ENCODE data around the gene LRRC14B. TPM values are rescaled to one million over a fixed set of nuclear protein-coding genes. Genes with fewer than 3 reads are reported as not detected.

Gene LRRC14B
- total and polyA plus RNA-seq, 2 of the 13 experiments (the other 11 are each of a cell fraction or from before 2014, with no cell fraction given), result not detected

DNA sequence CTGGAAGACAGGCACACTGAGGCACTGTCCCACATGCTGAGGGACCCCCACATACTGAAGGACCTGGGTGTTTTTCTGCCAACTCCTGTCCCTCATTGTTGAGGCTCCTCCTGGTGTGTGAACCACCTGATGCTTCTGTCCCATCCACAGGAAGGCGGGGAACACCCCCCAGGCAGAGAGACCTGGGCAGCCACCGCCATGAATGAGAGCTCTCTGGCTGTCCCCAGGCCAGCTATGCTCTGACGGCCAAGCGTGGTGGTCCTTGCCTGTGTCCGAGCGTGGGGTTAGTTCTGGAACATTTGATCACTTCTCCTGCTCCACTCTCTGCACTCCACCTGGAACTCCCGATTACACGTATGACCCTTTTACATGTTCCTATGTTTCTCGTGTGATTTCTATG lies 11.9 kb upstream of the LRRC14B start:
- intact Hi-C loops (cut with micrococcal nuclease; ENCODE audit: unreplicated experiment) (no loop called here), in situ Hi-C loops (cut with HindIII; ENCODE audit: extremely low pct_ligation_motif_present, low pct_unique_long_range_greater_than_20kb) (no loop called here)
- no peak for FAIRE-seq
- CTCF ChIA-PET (ENCODE audit: low intra/inter-chr PET ratio, low total read pairs), result no interaction called here
- Histone ChIP-seq H3K9me3 (ENCODE audit: low read length) (no peaks in the 10 kb centered on the region), H3K9ac (ENCODE audit: insufficient read depth, low read depth, low read length) (no peak overlapping the region), H3K27me3 (ENCODE audit: control insufficient read depth in 1 of 2, insufficient read depth in 2 of 2, low read length in 2 of 2) (peaks cover 0 to 46% of the 10 kb centered on the region in 2 experiments), H2AFZ (ENCODE audit: low read length) (no peak overlapping the region), H3K27ac (ENCODE audit: extremely low read length, insufficient read depth, low read length) (no peak overlapping the region), H3K4me3 (replicated peaks in 1 of 3; ENCODE audit: insufficient read depth in 1 of 3, low read depth in 2 of 3, low read length in 3 of 3) (no peak overlapping the region), H3K4me2 (ENCODE audit: low read depth, low read length) (no peak overlapping the region), H3K4me1 (ENCODE audit: insufficient read depth, low read length) (no peaks in the 10 kb centered on the region), H3K79me2 (ENCODE audit: insufficient read depth, low read length) (no peaks in the 10 kb centered on the region), H4K20me1 (ENCODE audit: insufficient read depth, low read length) (no peaks in the 10 kb centered on the region), H3K36me3 (replicated peaks in 1 of 2; ENCODE audit: control insufficient read depth in 1 of 2, insufficient read depth in 2 of 2, low read length in 2 of 2) (no peaks in the 10 kb centered on the region)
- POLR2A ChIA-PET, result no interaction called here
- BruUV-seq (replicated peaks), result no TSS peak
- ATAC-seq, result no peak
- TF ChIP-seq ZNF737 (CRISPR knock-in tag; IDR thresholded peaks at IDR 0.05; ENCODE audit: borderline replicate concordance) (no peak), ZBTB38 (CRISPR knock-in tag; IDR thresholded peaks at IDR 0.05) (no peak), ZKSCAN8 (CRISPR knock-in tag; IDR thresholded peaks at IDR 0.05; ENCODE audit: borderline replicate concordance) (no peak), MXD4 (CRISPR knock-in tag; IDR thresholded peaks at IDR 0.05) (no peak), SALL2 (CRISPR knock-in tag; IDR thresholded peaks at IDR 0.05) (no peak), ZBTB3 (CRISPR knock-in tag; IDR thresholded peaks at IDR 0.05; ENCODE audit: borderline replicate concordance, low read depth) (no peak), ZBTB8A (CRISPR knock-in tag; IDR thresholded peaks at IDR 0.05; ENCODE audit: borderline replicate concordance, low read depth) (no peak), HOXD1 (CRISPR knock-in tag; IDR thresholded peaks at IDR 0.05) (no peak)
- TF ChIP-seq, protein P1, sequence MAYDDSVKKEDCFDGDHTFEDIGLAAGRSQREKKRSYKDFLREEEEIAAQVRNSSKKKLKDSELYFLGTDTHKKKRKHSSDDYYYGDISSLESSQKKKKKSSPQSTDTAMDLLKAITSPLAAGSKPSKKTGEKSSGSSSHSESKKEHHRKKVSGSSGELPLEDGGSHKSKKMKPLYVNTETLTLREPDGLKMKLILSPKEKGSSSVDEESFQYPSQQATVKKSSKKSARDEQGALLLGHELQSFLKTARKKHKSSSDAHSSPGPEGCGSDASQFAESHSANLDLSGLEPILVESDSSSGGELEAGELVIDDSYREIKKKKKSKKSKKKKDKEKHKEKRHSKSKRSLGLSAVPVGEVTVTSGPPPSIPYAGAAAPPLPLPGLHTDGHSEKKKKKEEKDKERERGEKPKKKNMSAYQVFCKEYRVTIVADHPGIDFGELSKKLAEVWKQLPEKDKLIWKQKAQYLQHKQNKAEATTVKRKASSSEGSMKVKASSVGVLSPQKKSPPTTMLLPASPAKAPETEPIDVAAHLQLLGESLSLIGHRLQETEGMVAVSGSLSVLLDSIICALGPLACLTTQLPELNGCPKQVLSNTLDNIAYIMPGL (CRISPR knock-in tag; IDR thresholded peaks at IDR 0.05; ENCODE audit: borderline replicate concordance in 1 of 2, low read depth in 1 of 2), result no peak
- TF ChIP-seq, protein P2, sequence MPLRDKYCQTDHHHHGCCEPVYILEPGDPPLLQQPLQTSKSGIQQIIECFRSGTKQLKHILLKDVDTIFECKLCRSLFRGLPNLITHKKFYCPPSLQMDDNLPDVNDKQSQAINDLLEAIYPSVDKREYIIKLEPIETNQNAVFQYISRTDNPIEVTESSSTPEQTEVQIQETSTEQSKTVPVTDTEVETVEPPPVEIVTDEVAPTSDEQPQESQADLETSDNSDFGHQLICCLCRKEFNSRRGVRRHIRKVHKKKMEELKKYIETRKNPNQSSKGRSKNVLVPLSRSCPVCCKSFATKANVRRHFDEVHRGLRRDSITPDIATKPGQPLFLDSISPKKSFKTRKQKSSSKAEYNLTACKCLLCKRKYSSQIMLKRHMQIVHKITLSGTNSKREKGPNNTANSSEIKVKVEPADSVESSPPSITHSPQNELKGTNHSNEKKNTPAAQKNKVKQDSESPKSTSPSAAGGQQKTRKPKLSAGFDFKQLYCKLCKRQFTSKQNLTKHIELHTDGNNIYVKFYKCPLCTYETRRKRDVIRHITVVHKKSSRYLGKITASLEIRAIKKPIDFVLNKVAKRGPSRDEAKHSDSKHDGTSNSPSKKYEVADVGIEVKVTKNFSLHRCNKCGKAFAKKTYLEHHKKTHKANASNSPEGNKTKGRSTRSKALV (CRISPR knock-in tag; IDR thresholded peaks at IDR 0.05), result no peak
- TF ChIP-seq, protein P3, sequence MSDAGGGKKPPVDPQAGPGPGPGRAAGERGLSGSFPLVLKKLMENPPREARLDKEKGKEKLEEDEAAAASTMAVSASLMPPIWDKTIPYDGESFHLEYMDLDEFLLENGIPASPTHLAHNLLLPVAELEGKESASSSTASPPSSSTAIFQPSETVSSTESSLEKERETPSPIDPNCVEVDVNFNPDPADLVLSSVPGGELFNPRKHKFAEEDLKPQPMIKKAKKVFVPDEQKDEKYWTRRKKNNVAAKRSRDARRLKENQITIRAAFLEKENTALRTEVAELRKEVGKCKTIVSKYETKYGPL (CRISPR knock-in tag; IDR thresholded peaks at IDR 0.05), result no peak
- WGBS (ENCODE audit: low lambda C conversion rate), result 68% methylated on average over 7 of the region's 9 CpGs
- no peak for DNase-seq (ENCODE audit: low spot score)
